Activated B cell treated with CpG ODN at 0.5 μM for 24 hours (primary cell): ENCODE measurements around the gene RPS3A. TPM values are rescaled to one million over a fixed set of nuclear protein-coding genes. Genes with fewer than 3 reads are reported as not detected.
"Not testable (repeated sequence)": the region's sequence is repeated elsewhere in the genome, so short reads cannot be mapped to it uniquely, and the experiment has no call there.

Experiments
- ATAC-seq: fragments of 200-7000 bp; cut with Tn5 transposase; one replicate; pipeline ENCODE4 v1.10.0; 2021; ENCODE audit warnings: low read depth, mild to moderate bottlenecking, moderate library complexity
- CTCF ChIA-PET: fragments of 350-600 bp; sonication (Branson Sonifier 250); formaldehyde crosslinking; loops from one replicate; lab custom pipeline; 2021; ENCODE audit warnings: antibody characterized with exemption; lab: Charles Lee
- POLR2A ChIA-PET: fragments of 350-600 bp; sonication (Branson Sonifier 250); formaldehyde crosslinking; loops from one replicate; lab custom pipeline; 2021; ENCODE audit warnings: antibody characterized with exemption; lab: Charles Lee
- DNase-seq: peaks from one replicate; pipeline ENCODE4 v3.0.0; 2022
- H3K27ac Mint-ChIP-seq: one replicate; pipeline ENCODE4 v1.8.0; 2020; ENCODE audit warnings: mixed read lengths
- H3K27me3 Mint-ChIP-seq: one replicate; pipeline ENCODE4 v1.8.0; 2021; ENCODE audit warnings: mixed read lengths
- H3K36me3 Mint-ChIP-seq: one replicate; pipeline ENCODE4 v1.8.0; 2021; ENCODE audit warnings: low read depth, mixed read lengths
- H3K4me1 Mint-ChIP-seq: one replicate; pipeline ENCODE4 v1.8.0; 2021; ENCODE audit warnings: mixed read lengths
- H3K4me3 Mint-ChIP-seq: one replicate; pipeline ENCODE4 v1.8.0; 2020; ENCODE audit warnings: mild to moderate bottlenecking, mixed read lengths
- H3K9me3 Mint-ChIP-seq: one replicate; pipeline ENCODE4 v1.8.0; 2020; ENCODE audit warnings: mixed read lengths
- CTCF ChIP-seq: fragments of 200-600 bp; IDR thresholded peaks from one replicate; pipeline ENCODE4 v1.8.0; 2022; ENCODE audit warnings: antibody characterized with exemption, mild to moderate bottlenecking
- intact Hi-C: fragments of 100-400 bp; cut with micrococcal nuclease; formaldehyde crosslinking; loops from one replicate; pipeline ENCODE4 v1.15.1; 2024
- total RNA-seq: library from RNA; stranded (reverse); gene quantifications from 2 replicates; pipeline ENCODE4 v1.2.3, GENCODE V29; 2022

Gene RPS3A
- total RNA-seq, 1 donor from 2014 or later: 3,089 TPM

GRCh38 chr4:151074416-151074916, 25.0 kb upstream of the RPS3A start:
- Mint-ChIP-seq H3K9me3 (no peaks in the 10 kb centered on the region), H3K27me3 (no peaks in the 10 kb centered on the region), H3K36me3 (no peaks in the 10 kb centered on the region), H3K4me3 (no peak overlapping the region), H3K27ac (no peak overlapping the region), H3K4me1 (no peaks in the 10 kb centered on the region)
- ATAC-seq (no peak), DNase-seq (no peak)
- intact Hi-C loops: no loop called here
- POLR2A ChIA-PET: interaction anchor here (0.6 kb wide), 1 partner anchor 24 kb away, joined by 3 read pairs; no protein-coding TSS in a partner anchor
- no peak for TF ChIP-seq CTCF
- CTCF ChIA-PET: no interaction called here

- H3K9me3 Mint-ChIP-seq, ATAC-seq, H3K27ac Mint-ChIP-seq, H3K36me3 Mint-ChIP-seq, DNase-seq, H3K4me3 Mint-ChIP-seq, intact Hi-C loops, H3K27me3 Mint-ChIP-seq, POLR2A ChIA-PET, H3K4me1 Mint-ChIP-seq, CTCF ChIA-PET: not testable (repeated sequence)
Observed at GRCh38 chr4:151077978-151078377, 21.4 kb upstream of the RPS3A start.

- POLR2A ChIA-PET: no interaction called here
- intact Hi-C loops: no loop called here
- H3K27me3 Mint-ChIP-seq: peaks cover 10% of the 10 kb centered on the region
- CTCF ChIA-PET: no interaction called here
- no peaks in the 10 kb centered on the region for H3K9me3 Mint-ChIP-seq
- no peak overlapping the region for H3K27ac Mint-ChIP-seq
- TF ChIP-seq CTCF: no peak
- H3K4me3 Mint-ChIP-seq: no peak overlapping the region
- H3K36me3 Mint-ChIP-seq: no peaks in the 10 kb centered on the region
- DNase-seq (no peak), ATAC-seq (no peak)
- H3K4me1 Mint-ChIP-seq: no peaks in the 10 kb centered on the region
Observed at GRCh38 chr4:151087467-151087866, 12.0 kb upstream of the RPS3A start.

- DNase-seq (no peak), ATAC-seq (no peak)
- Mint-ChIP-seq H3K9me3 (no peaks in the 10 kb centered on the region), H3K4me3 (no peak overlapping the region), H3K27me3 (peaks cover 13% of the 10 kb centered on the region), H3K4me1 (no peaks in the 10 kb centered on the region), H3K36me3 (no peaks in the 10 kb centered on the region), H3K27ac (no peak overlapping the region)
- TF ChIP-seq CTCF: no peak
- ChIA-PET POLR2A (interaction anchor here (0.7 kb wide), 1 partner anchor 8 kb away, joined by 3 read pairs; the partner anchor contains the start of gene RPS3A), CTCF (no interaction called here)
- intact Hi-C loops: no loop called here
Observed at GRCh38 chr4:151091047-151091446, 8.4 kb upstream of the RPS3A start.

GRCh38 chr4:151092488-151092887, 6.9 kb upstream of the RPS3A start:
- H3K4me1 Mint-ChIP-seq: no peaks in the 10 kb centered on the region
- DNase-seq (no peak), ATAC-seq (no peak)
- H3K36me3 Mint-ChIP-seq: no peaks in the 10 kb centered on the region
- CTCF ChIA-PET: no interaction called here
- intact Hi-C loops: no loop called here
- H3K27me3 Mint-ChIP-seq: peaks cover 9% of the 10 kb centered on the region
- POLR2A ChIA-PET: no interaction called here
- no peaks in the 10 kb centered on the region for H3K9me3 Mint-ChIP-seq
- H3K27ac Mint-ChIP-seq: no peak overlapping the region
- no peak overlapping the region for H3K4me3 Mint-ChIP-seq
- no peak for TF ChIP-seq CTCF

GRCh38 chr4:151093203-151093602, 6.2 kb upstream of the RPS3A start:
- Mint-ChIP-seq H3K9me3 (no peaks in the 10 kb centered on the region), H3K4me1 (peaks cover 3% of the 10 kb centered on the region), H3K27ac (no peak overlapping the region), H3K27me3 (peaks cover 4% of the 10 kb centered on the region), H3K4me3 (no peak overlapping the region), H3K36me3 (no peaks in the 10 kb centered on the region)
- ChIA-PET POLR2A (no interaction called here), CTCF (no interaction called here)
- TF ChIP-seq CTCF: no peak
- ATAC-seq: no peak
- DNase-seq: no peak
- intact Hi-C loops: no loop called here
